GM23338 (cell line): ENCODE data around the gene DCD. TPM values are rescaled to one million over a fixed set of nuclear protein-coding genes. Genes with fewer than 3 reads are reported as not detected.

ENCODE experiments used
- ATAC-seq: fragments of 200-7000 bp; cut with Tn5 transposase; 3 replicates; pipeline ENCODE4 v1.9.1; 2020
- DNase-seq: peaks from one replicate; pipeline ENCODE4 v3.0.0-alpha.2; 2015; ENCODE audit warnings: low spot score
- H2AFZ ChIP-seq: fragments of 200-600 bp; sonication (generic); 2 replicates; pipeline ENCODE4 v1.8.0; 2016; ENCODE audit warnings: antibody characterized with exemption, mild to moderate bottlenecking, moderate library complexity
- H3F3A ChIP-seq: fragments of 200-600 bp; sonication (generic); replicated peaks from 2 replicates; pipeline ENCODE4 v1.8.0; 2017; ENCODE audit warnings: antibody characterized with exemption, mixed run types, low read depth
- H3K27ac ChIP-seq: fragments of 200-600 bp; sonication (generic); 2 replicates; pipeline ENCODE4 v1.6.1; 2016; ENCODE audit warnings: low read depth
- H3K27me3 ChIP-seq: fragments of 200-600 bp; sonication (generic); 2 replicates; pipeline ENCODE4 v1.8.0; 2016; ENCODE audit warnings: mild to moderate bottlenecking, mixed run types, moderate library complexity; ENCODE audit not compliant: insufficient read depth
- H3K36me3 ChIP-seq: fragments of 200-600 bp; sonication (generic); 2 replicates; pipeline ENCODE4 v1.8.0; 2016; ENCODE audit warnings: mild to moderate bottlenecking; ENCODE audit not compliant: insufficient read depth
- H3K4me1 ChIP-seq: fragments of 200-600 bp; sonication (generic); 2 replicates; pipeline ENCODE4 v1.8.0; 2016; ENCODE audit warnings: mild to moderate bottlenecking, moderate library complexity; ENCODE audit not compliant: insufficient read depth
- H3K4me2 ChIP-seq: fragments of 200-600 bp; sonication (generic); 2 replicates; pipeline ENCODE4 v1.7.1; 2017; ENCODE audit warnings: mixed run types
- H3K4me3 ChIP-seq: fragments of 200-600 bp; sonication (generic); 2 replicates; pipeline ENCODE4 v1.6.1; 2016; ENCODE audit warnings: mixed run types
- H3K79me2 ChIP-seq: fragments of 200-600 bp; sonication (generic); replicated peaks from 2 replicates; pipeline ENCODE4 v1.8.0; 2017; ENCODE audit warnings: mild to moderate bottlenecking; ENCODE audit not compliant: insufficient read depth
- H3K9me2 ChIP-seq: fragments of 200-600 bp; sonication (generic); 2 replicates; pipeline ENCODE4 v1.8.0; 2017; ENCODE audit not compliant: insufficient read depth
- H4K20me1 ChIP-seq: fragments of 200-600 bp; sonication (generic); replicated peaks from 2 replicates; pipeline ENCODE4 v1.8.0; 2017; ENCODE audit warnings: mild to moderate bottlenecking; ENCODE audit not compliant: insufficient read depth
- H3K27ac Mint-ChIP-seq: 2 replicates; pipeline ENCODE4 v1.8.0; 2020; ENCODE audit warnings: inconsistent platforms, mild to moderate bottlenecking, moderate library complexity, mixed read lengths
- H3K27me3 Mint-ChIP-seq: 3 replicates; pipeline ENCODE4 v1.8.0; 2022; ENCODE audit warnings: low read depth, mild to moderate bottlenecking, moderate library complexity, mixed read lengths, inconsistent platforms; ENCODE audit not compliant: insufficient read depth, poor library complexity
- H3K36me3 Mint-ChIP-seq: 3 replicates; pipeline ENCODE4 v1.8.0; 2021; ENCODE audit warnings: low read depth, mild to moderate bottlenecking, inconsistent platforms, moderate library complexity, mixed read lengths
- H3K4me1 Mint-ChIP-seq: 3 replicates; pipeline ENCODE4 v1.8.0; 2020; ENCODE audit warnings: mild to moderate bottlenecking, inconsistent platforms, mixed read lengths
- H3K4me3 Mint-ChIP-seq: 3 replicates; pipeline ENCODE4 v1.8.0; 2021; ENCODE audit warnings: moderate library complexity, mild to moderate bottlenecking, inconsistent platforms, mixed read lengths
- H3K9me3 Mint-ChIP-seq: 3 replicates; pipeline ENCODE4 v1.8.0; 2020; ENCODE audit warnings: moderate library complexity, mild to moderate bottlenecking, inconsistent platforms, mixed read lengths
- CREB1 ChIP-seq: fragments of 250-450 bp; sonication (Bioruptor Pico); IDR thresholded peaks from 2 replicates; pipeline ENCODE4 v1.5.0; 2020; ENCODE audit warnings: low read depth, mild to moderate bottlenecking, moderate library complexity
- CTCF ChIP-seq, 2 experiments: fragments of 200-600 bp in 1 of 2; sonication (generic) in 1 of 2; conservative IDR thresholded peaks; 2 replicates each; pipeline versions ENCODE4 v1.5.1 to v1.6.1; 2016 to 2017; ENCODE audit warnings: antibody characterized with exemption in 2 of 2, low read depth in 2 of 2, mild to moderate bottlenecking in 2 of 2, moderate library complexity in 1 of 2
- ETS1 ChIP-seq: IDR thresholded peaks from 2 replicates; pipeline ENCODE4 v1.6.1; 2016; ENCODE audit warnings: antibody characterized with exemption
- EZH2 ChIP-seq: fragments of 200-600 bp; sonication (generic); IDR thresholded peaks from one replicate; pipeline ENCODE4 v1.8.0; 2017; ENCODE audit warnings: antibody characterized with exemption, mild to moderate bottlenecking, low read depth; ENCODE audit not compliant: unreplicated experiment
- EZH2phosphoT487 ChIP-seq: fragments of 200-600 bp; sonication (generic); IDR thresholded peaks from one replicate; pipeline ENCODE4 v1.8.1; 2018; ENCODE audit warnings: antibody characterized with exemption; ENCODE audit not compliant: unreplicated experiment
- JUNB ChIP-seq: IDR thresholded peaks from one replicate; pipeline ENCODE4 v1.6.1; 2016; ENCODE audit warnings: antibody characterized with exemption; ENCODE audit not compliant: unreplicated experiment
- NANOG ChIP-seq: IDR thresholded peaks from 2 replicates; pipeline ENCODE4 v1.6.1; 2016; ENCODE audit warnings: antibody characterized with exemption, borderline replicate concordance
- POLR2AphosphoS5 ChIP-seq: IDR thresholded peaks from 2 replicates; pipeline ENCODE4 v1.6.1; 2016; ENCODE audit warnings: antibody characterized with exemption, low read depth
- REST ChIP-seq: IDR thresholded peaks from one replicate; pipeline ENCODE4 v1.6.1; 2018; ENCODE audit warnings: antibody characterized with exemption; ENCODE audit not compliant: unreplicated experiment
- STAT1 ChIP-seq: IDR thresholded peaks from one replicate; pipeline ENCODE4 v1.6.1; 2016; ENCODE audit warnings: antibody characterized with exemption; ENCODE audit not compliant: unreplicated experiment
- ZNF114 ChIP-seq: fragments of 250-450 bp; sonication (Bioruptor Pico); IDR thresholded peaks from 2 replicates; pipeline ENCODE4 v1.5.0; 2020; ENCODE audit warnings: mild to moderate bottlenecking, moderate library complexity
- ZNF331 ChIP-seq: fragments of 250-450 bp; sonication (Bioruptor Pico); IDR thresholded peaks from 2 replicates; pipeline ENCODE4 v1.5.0; 2020; ENCODE audit warnings: low read depth, mild to moderate bottlenecking, moderate library complexity
- ZNF462 ChIP-seq: fragments of 250-450 bp; sonication (Bioruptor Pico); IDR thresholded peaks from 2 replicates; pipeline ENCODE4 v1.5.0; 2020; ENCODE audit warnings: mild to moderate bottlenecking, moderate library complexity
- polyA plus RNA-seq: library from polyadenylated mRNA; unstranded; fragments of >200 nt; fragmentation: Nextera tagmentation; extraction: Ambion mirVana; gene quantifications from 2 replicates; pipeline ENCODE4 v1.2.1, GENCODE V29; 2016
- total RNA-seq: library from RNA; depleted of rRNA; stranded (reverse); fragments of >200 nt; shearing (Covaris generic); gene quantifications from 2 replicates; pipeline ENCODE4 v1.2.3, GENCODE V29; 2014

The DCD gene
- total and polyA plus RNA-seq, 2 experiments from 2014 or later: not detected

- no peaks in the 10 kb centered on the region for H4K20me1 ChIP-seq
- Mint-ChIP-seq H3K36me3 (no peaks in the 10 kb centered on the region; the same call in 2 of the 3 replicates), H3K4me1 (peaks cover 7% of the 10 kb centered on the region; the same call in 1 of the 3 replicates), H3K27me3 (no peaks in the 10 kb centered on the region), H3K4me3 (no peak overlapping the region), H3K9me3 (peaks cover 2% of the 10 kb centered on the region), H3K27ac (no peak overlapping the region)
- H3K9me2 ChIP-seq: no peaks in the 10 kb centered on the region; the same call in 1 of the 2 replicates
- H3K27ac ChIP-seq: no peak overlapping the region
- no peak overlapping the region for H2AFZ ChIP-seq
- H3K4me1 ChIP-seq: peaks cover 4% of the 10 kb centered on the region; the same call in 1 of the 2 replicates
- no peaks in the 10 kb centered on the region for H3K36me3 ChIP-seq
- H3K79me2 ChIP-seq: no peaks in the 10 kb centered on the region
- ATAC-seq (no peak), DNase-seq (no peak)
- no peak overlapping the region for H3K4me3 ChIP-seq
- H3K27me3 ChIP-seq: no peaks in the 10 kb centered on the region
- no peaks in the 10 kb centered on the region for H3F3A ChIP-seq
- TF ChIP-seq ZNF462 (CRISPR knock-in tag) (no peak), REST (no peak), EZH2 (no peak), CTCF (conservative IDR thresholded peaks at IDR 0.05; ENCODE audit: low read depth in 2 of 2) (no peak), STAT1 (no peak), JUNB (no peak), EZH2phosphoT487 (no peak), ETS1 (no peak), CREB1 (CRISPR knock-in tag) (no peak), ZNF114 (no peak), ZNF331 (CRISPR knock-in tag) (no peak), NANOG (no peak), POLR2AphosphoS5 (no peak)
- H3K4me2 ChIP-seq: no peak overlapping the region
These were observed 44.2 kb upstream of the DCD start for GRCh38 chr12:54692353-54692752.
